T-helper 9 cell (primary cell): Measurements from ENCODE around the gene CLDN4.
"Not testable (repeated sequence)": the region's sequence is repeated elsewhere in the genome, so short reads cannot be mapped to it uniquely, and the experiment has no call there.

Experiments
- DNase-seq: peaks from one replicate; pipeline ENCODE4 v3.0.0-alpha.2; 2020

Gene CLDN4

DNA sequence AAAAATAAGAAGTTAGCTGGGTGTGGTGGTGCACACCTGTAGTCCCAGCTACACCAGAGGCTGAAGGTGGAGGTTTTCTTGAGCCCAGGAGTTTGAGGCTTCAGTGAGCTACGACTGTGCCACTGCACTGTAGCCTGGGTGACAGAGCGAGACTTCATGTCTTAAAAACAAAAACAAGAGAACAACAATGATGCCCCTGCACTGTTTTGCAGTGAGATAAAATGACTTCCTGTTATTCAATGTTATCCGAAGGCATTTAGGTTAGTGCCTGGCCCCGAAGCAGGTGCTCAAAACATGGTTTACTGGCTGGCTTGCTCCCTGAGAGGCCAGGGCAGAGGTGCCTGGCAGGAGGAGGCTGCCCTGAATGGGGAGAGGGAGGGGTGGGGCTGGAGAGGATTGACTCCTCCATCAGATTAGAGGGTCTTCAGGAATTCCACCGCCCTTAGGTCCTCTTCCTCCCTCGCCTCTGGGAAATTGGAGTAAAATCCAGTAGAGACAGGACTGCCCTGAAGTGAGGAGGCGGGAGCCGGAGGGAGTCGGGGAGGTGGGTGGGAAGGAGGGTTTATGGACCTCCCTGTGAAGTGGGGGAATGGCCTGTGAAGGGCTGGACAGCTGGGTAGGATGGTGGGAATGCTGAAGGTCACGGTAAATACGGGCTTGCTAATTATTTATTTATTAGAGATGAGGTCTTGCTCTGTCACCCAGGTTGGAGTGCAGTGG, 6.8 kb upstream of the CLDN4 start:
- DNase-seq, result no peak

DNA sequence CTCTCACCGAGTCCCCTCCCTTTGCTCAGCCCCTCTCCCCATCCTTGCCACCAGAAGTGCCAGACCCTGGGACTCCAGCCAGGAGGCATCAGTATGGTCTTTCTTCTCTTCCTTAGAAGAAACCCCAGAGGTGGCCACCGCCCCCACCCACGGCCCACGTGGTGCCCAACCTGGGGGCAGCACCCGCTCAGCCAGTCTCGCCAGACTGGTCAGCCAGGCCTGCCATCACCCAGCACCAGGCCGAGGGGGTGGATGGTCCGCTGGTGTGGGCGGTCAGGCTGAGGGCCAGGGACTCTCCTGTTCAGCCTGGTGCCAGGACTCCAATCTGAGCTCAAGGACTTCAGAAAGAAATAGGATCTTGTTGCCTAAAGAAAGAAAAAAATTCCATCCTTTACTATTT, 5.8 kb upstream of the CLDN4 start:
- DNase-seq, result no peak

DNA sequence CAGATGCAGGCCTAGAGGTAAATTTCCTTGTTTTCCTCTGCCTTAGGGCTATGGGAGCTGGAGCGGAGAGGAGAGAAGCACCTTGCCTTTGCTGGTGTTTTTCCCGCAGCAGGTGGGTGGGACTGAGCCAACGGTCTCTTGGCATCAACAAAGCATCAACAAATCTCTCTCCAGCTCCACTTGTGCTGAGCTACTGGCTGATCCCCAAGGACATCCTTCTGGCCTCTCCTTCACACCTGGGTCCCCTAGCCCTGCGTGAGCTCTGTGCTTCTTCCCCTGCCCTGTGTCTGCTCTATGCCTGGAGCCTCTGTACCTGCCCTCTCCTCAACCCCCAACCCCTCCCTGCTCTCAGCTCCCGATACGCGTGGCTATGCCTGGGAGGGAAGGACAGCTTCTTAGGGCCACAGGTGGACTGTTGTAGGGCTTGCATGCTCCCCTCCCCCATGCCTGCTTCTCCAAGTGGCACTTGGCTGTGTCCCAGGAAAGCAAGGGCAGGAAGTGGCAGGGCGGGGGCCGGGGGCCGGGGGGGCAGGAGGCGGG, 3.2 kb upstream of the CLDN4 start:
- DNase-seq, result no peak

DNA sequence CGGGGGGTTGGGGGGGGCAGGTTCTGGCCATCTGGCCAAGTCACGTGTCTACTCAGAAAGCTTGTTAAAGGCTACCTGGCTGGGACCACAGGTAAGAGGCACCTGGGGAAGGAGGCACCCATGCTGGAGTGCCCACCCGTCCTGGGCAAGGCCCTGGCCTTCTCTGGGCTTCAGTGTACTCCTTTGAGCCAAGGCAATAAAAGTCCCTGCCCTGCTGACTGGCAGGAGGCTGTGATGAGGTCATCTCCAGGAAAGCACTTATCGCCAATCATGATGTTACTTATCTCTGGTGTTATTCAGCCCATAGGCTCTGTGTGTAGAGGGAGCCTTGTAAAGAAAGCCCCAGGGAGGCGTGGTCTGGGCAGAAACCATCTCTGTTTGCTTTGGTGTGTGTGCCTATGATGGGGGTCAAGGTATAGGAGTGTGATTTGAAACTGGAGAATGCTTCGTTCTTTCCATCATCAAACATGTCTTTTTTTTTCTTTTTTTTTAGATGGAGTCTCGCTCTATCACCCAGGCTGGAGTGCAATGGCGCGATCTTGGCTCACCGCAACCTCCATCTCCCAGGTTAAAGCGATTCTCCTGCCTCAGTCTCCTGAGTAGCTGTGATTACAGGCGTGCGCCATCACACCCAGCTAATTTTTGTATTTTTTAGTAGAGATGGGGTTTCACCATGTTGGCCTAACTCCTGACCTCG, 2.5 kb upstream of the CLDN4 start:
- DNase-seq, result no peak

DNA sequence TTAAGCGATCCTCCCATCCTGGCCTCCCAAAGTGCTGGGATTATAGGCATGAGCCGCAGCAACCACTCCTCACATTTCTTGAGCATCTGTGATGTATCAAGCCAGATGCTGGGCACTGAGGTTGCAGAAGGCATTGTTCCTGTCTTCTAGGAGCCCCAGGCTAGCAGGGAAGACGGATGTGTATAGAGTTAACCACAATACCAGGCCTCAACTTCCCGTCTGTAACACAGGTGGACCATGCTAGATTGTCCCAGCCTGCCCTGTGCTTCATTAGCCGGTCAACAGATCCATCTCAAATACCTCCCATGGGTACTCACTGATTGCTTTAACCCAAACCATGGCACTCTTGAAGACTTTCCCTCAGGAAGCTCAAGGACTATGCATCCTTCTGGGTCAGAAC, 1.8 kb upstream of the CLDN4 start:
- DNase-seq, result no peak

DNA sequence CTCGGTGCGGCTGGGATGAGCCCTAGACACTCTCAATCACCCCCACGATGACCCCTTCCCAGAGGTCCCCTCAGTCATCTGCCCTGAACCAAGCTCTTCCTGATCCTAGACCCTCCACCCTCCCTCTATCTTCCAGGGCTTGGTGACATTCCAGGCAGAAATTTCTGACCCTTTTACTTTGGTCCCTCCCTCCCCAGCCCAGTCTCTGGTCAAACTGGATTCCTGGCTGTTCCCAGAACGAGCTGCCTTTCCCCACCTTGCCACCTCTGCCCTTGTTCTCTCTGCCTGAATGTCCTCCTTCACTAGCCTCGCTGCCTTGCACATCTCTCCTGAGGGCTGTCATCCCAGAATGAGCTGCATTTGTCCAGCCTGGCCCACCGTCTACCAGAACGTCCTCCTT, 1.3 kb upstream of the CLDN4 start:
- no peak for DNase-seq

DNA sequence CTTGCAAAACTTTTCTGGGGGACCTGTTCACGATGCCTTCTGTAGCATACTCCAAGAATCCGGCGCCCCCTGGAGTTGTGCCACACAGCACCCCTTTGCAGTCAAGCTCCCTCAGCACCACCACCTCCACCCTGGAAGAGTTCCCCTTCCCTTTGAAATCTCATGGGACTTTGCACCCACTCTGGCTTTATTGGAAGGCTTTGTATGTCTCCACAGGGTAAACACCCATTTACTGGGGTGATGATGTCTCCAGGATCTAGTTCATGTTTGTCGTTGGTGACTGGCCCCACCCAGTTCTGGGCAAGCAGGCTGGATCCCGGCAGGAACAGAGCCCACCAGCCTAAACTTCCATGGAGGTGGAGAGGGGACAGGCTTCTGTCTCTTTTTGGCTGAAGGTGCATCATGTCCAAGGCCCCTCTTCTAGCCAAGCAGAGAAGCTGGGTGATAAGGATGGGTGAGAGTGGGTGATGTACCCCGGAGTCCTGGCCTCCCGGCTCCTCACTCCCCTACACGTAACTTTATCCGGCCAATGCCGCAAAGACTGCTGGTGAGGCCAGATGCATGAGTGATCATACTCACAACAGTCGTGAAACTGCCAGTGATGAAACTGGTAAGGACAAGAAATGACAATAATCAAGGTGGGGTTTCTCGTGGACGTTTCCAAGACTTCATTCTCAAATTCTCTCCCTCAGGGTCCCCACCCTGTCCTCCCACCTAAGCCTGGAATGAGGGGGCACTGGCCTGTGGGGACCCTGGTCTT, 695 bp upstream of the CLDN4 start:
- DNase-seq, result no peak

DNA sequence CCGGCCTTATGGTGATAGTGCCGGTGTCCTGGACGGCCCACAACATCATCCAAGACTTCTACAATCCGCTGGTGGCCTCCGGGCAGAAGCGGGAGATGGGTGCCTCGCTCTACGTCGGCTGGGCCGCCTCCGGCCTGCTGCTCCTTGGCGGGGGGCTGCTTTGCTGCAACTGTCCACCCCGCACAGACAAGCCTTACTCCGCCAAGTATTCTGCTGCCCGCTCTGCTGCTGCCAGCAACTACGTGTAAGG, 713 bp downstream of the CLDN4 start:
- DNase-seq, result no peak

DNA sequence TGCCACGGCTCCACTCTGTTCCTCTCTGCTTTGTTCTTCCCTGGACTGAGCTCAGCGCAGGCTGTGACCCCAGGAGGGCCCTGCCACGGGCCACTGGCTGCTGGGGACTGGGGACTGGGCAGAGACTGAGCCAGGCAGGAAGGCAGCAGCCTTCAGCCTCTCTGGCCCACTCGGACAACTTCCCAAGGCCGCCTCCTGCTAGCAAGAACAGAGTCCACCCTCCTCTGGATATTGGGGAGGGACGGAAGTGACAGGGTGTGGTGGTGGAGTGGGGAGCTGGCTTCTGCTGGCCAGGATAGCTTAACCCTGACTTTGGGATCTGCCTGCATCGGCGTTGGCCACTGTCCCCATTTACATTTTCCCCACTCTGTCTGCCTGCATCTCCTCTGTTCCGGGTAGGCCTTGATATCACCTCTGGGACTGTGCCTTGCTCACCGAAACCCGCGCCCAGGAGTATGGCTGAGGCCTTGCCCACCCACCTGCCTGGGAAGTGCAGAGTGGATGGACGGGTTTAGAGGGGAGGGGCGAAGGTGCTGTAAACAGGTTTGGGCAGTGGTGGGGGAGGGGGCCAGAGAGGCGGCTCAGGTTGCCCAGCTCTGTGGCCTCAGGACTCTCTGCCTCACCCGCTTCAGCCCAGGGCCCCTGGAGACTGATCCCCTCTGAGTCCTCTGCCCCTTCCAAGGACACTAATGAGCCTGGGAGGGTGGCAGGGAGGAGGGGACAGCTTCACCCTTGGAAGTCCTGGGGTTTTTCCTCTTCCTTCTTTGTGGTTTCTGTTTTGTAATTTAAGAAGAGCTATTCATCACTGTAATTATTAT, 1.2 kb downstream of the CLDN4 start:
- DNase-seq, result no peak

DNA sequence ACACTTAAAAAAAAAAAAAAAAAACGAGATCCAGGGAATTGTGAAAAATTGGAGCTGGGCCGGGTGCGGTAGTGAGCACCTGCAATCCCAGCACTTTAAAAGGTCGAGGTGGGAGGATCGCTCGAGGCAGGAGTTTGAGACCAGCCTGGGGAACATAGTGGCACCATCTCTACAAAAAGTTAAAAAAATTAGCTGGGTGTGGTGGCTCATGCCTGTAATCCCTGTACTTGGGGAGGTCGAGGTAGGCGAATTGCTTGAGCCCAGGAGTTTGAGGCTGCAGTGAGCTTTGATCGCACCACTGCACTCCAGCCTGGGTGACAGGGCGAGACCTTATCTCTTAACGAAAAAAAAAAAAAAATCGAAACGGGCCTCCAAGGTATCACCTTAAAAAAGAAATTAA, 2.0 kb downstream of the CLDN4 start:
- DNase-seq, result no peak

DNA sequence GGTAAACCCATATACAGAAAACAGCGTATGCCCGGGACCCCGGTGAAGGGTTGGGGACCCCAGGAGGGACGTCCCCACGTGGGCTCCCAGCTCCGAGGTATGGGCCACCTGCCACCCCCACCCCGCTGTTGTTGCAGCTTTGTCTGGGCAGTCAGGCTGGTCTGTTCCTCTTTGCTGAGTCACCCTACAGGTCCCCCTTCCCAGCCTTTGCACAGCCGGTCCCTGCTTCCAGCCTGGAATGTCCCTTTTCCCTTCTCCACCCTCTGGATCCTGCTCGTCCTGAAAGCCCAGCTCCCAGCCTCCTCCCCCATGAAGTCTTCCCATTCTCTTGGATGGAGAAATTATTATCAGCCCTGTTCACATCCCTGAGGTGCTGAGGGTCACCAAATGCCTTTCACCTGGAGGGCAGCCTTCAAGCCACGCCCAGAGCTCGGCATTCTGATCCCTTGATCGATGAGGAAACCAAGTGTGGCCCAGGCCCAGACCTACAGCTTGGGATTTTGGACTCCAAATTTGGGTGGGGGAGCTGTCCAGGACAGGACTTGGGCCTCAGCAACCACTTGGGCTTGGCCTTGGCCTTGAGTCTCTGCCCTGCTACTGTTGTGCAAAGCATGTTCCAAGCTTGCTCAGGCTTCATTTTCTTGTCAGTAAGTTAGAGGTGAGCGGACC, 2.6 kb downstream of the CLDN4 start:
- DNase-seq, result no peak

DNA sequence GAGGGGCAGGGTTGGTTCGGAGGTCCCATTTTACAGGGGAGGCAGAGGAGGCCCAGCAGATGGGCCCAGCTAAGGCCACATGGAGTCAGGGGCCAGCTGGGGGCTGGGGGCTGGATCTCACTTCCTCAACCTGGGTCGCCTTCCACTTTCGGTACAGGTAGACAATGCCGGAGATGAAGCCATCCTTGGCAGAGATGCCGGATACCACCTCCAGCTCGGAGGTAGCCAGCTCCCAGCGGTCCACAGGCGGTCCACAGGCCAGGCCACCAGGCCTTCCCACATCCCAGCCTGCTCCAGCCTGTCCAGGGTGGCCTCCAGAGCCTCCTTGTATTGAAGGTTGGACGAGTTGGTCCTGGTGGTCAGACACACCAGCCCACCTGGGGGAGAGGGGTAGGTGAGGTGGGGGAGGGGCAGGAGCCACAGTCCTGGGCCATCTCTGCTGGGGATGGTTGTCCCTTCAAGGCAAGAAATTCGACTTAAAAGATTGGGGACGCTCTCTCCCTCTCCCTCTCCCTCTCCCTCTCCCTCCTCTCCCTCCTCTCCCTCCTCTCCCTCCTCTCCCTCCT, 3.9 kb downstream of the CLDN4 start:
- DNase-seq, result no peak

DNA sequence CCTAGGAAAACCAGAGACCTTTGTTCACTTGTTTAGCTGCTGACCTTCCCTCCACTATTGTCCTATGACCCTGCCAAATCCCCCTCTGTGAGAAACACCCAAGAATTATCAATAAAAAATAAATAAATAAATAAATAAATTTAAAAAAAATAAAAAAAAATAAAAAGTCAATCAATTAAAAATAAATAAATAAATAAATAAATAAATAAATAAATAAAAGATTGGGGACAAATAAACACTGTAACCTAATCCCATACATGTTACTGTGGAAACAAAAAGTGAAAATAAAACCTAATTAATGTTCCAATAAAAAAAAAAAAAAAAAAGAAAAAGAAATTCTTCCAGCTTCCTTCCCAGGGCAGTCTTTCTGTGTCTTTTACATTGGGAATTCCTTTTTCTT, 6.4 kb downstream of the CLDN4 start:
- DNase-seq, result not testable (repeated sequence)

DNA sequence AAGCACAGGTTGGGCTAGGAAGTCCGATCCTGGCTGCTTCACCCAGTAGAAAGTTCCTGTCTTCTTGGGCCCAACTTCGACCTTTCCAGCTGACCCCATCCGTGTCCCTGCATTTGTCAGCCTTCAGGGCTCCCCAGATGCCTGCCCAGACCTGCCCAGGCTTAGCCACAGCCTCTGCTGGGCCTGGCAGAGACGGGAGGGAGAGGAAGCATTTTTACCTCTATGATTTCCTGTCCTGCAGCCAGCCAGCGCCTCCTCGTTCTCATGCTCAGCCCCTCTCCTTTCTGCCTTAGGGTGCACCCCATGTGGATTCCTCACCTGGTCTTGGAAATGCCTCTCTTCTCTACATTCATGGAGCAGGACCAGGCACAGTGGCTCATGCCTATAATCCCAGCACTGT, 7.8 kb downstream of the CLDN4 start:
- DNase-seq, result no peak

DNA sequence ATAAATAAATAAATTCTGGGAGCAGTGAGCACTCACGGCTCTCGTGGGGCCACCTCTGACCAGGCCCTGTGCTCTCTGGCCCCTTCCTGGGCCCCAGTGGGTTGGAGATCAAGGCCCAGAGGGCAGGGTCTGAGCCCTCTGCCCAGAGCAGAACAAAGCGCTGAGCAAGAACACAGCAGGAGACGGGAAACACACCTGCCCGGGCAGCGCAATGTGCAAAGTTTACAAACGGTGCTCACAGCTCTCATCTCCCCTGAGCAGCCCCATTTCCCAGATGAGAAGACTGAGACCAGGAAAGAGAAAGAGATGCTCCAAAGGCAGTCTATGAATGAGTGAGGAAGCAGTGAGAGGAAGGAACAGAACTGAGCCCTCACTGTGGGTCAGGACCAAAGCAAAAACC, 8.5 kb downstream of the CLDN4 start:
- no peak for DNase-seq

DNA sequence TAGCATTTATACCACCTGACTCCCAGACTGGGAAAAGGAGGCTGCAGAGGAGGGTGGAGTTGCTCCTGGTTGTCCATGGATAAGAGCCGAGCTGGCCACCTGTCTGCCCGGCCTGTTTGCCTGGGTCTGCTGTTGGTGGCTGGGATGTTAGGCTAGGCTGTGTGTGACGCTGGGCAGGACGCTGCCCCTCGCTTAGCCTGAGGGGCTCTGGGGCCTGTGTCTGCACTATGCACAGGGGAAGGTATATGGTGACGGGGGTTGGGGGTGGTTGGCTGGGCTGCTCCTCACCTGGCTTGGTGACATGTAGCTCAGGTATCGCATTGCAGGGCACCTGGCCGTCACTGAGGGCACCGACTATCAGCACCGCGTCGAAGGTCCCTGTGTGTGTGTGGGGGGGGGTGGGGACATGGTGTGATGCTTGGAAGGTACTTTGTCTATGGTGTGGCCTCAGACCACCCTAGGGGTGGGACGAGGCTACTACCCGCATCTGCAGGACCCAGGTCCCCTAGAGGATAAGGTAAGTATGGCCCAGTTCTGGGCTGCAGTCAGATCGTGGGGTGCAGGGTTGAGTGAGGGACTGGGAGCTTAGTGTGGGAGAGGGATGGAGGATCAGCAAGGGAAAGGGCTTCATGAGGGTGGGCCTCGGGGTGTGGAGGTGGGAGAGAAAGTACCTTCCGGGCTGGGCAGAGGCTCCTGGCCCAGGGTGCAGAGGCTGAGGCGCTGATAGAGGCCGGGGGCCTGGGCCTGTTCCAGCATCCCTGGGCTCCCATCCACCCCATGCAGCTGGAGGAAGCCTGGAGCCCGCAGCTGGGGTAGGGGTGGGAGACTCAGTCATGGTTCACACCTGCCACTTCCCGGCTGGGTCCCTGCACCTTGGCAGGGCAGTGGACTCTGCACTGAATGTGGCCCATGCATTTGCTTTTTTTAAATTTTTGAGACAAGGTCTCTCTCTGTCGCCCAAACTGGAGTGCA, 9.2 kb downstream of the CLDN4 start:
- DNase-seq, result no peak

DNA sequence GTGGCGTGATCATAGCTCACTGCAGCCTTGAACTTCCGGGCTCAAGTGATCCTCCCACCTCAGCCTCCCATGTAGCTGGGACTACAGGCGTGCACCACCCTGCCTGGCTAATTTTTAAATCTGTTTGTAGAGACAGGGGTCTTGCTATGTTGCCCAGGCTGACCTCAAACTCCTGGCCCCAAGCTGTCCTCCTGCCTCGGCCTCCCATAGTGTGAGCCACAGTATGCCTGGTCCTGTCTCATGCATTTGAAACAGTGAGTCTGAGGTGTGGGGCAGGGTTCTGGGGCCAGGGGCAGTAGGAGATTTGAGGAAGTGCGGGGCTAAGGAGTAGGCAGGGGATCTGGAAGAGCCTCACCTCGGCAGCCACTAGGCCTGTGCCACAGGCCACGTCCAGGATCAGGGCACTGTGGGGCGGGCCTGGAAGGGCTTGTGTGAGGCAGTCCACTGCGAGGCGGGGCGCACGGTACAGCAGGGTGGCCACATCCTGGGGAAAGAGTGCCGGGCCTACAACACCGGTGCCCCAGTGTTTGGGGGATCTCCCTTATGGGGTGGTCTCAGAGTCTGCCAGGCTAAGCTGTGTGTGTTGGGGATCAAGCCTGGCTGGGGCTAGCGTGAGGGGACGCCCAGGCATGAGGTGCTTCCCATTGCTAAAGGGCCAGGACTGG, 10.1 kb downstream of the CLDN4 start:
- DNase-seq, result no peak

DNA sequence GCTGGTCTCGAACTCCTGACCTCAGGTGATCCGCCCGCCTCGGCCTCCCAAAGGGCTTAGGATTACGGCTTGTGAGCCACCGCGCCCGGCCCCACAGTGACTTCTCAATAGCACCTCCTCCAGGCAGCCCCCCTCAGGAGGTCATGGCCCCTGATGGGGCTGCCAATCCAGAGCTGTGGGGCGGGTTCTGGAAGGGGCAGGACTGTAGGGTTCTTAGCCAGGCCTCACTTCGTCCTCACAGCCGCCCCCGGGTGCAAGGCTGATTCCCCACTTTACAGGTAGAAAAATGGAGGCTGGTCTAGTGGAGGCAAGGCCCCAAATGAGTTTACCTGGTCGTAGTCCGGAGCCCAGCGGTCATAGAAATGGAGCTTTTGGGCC, 10.9 kb downstream of the CLDN4 start:
- DNase-seq, result no peak

DNA sequence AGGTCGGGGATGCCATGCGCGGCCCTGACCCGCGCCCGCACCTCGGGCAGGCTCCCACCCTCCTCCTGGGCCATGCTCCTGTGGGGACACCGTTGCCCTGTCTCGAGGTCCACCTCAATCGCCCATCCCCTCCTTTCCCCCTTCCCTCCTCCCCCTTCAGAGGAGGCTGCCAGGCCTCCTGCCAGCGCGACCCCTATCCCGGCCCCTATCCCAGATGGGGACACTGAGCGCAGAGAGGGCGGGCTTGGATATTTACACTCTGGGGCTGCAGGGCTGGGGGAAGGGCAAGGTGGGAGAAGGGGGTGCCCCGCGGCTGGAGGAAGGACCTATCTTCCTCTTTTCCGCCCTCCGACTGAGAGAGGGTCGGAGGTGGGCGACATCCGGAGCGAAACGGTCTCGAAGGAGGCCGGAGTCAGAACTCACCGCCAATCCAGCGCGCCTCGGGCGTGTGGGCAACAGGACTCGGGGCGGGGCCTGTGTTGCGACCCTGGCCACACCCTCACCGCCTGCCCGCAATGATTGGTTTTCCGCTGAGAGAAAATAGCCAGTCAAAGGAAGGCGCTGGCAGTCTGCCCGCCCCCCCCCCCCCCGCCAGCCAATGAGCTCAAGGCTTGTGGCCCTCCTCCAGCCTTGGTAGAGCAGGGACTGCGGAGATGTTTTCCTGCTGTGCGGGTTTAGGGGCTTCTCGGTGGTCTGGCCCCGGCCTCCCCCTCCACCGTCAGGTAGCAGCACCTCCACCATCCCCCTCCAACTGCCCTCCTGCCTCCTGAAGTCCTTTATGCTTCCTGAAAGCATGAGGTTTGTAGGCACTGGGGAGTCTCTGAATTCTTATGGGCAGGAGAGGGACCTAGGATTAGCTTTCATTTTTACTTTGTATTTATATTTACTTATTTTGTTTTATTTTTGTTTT, 11.5 kb downstream of the CLDN4 start, which contains the start of gene METTL27:
TSS of gene METTL27 (minus strand) at position 450 of the 910 bp plus-strand sequence. CDS start at position 74, 376 bp downstream.
- peak; percentile 79 for DNase-seq
